Endothelial cell of umbilical vein (primary cell): ENCODE data around the gene HSD3B1. TPM values are rescaled to one million over a fixed set of nuclear protein-coding genes. Genes with fewer than 3 reads are reported as not detected.

Source experiments
- BruUV-seq: library from RNA; stranded (reverse); fragments of 400-500 nt; replicated peaks from 2 replicates; lab custom pipeline; 2021; lab: Mats Ljungman, UMichigan
- CTCF ChIA-PET: fragments of 300-600, 350-600 bp; sonication (Branson Sonifier 250); formaldehyde crosslinking; loops from one replicate; lab custom pipeline; 2021; ENCODE audit warnings: antibody characterized with exemption, inconsistent platforms; lab: Charles Lee
- POLR2A ChIA-PET: fragments of 300-600, 350-600 bp; sonication (Branson Sonifier 250); formaldehyde crosslinking; loops from one replicate; lab custom pipeline; 2021; ENCODE audit warnings: antibody characterized with exemption, inconsistent platforms; lab: Charles Lee
- DNase-seq: peaks from one replicate; pipeline ENCODE4 v3.0.0-alpha.2; 2011; ENCODE audit warnings: low read depth, low spot score
- FAIRE-seq: peaks from 2 replicates; lab custom pipeline; 2011; peaks lifted over from hg19 to GRCh38; lab: Jason Lieb, UNC
- H2AFZ ChIP-seq: 2 replicates; pipeline ENCODE4 v1.6.0; 2012; ENCODE audit warnings: low read depth, low read length, control low read depth, inconsistent platforms
- H3K27ac ChIP-seq: 2 replicates; pipeline ENCODE4 v1.5.1; 2011; ENCODE audit warnings: low read depth, mild to moderate bottlenecking, control low read depth, low read length, moderate library complexity; ENCODE audit not compliant: insufficient read depth
- H3K27me3 ChIP-seq, 2 experiments: 2 replicates each; pipeline versions ENCODE4 v1.6.0 to v1.6.1; 2011; ENCODE audit warnings: low read length in 2 of 2, mixed read lengths in 1 of 2; ENCODE audit not compliant: control insufficient read depth in 2 of 2, insufficient read depth in 2 of 2
- H3K36me3 ChIP-seq, 2 experiments: 2 replicates in 1 of 2; 3 replicates in 1 of 2; pipeline ENCODE4 v1.5.1; 2011; ENCODE audit warnings: low read length in 2 of 2, mild to moderate bottlenecking in 1 of 2, moderate library complexity in 1 of 2; ENCODE audit not compliant: control insufficient read depth in 2 of 2, insufficient read depth in 2 of 2; ENCODE audit errors: extremely low read depth in 1 of 2
- H3K4me1 ChIP-seq: 3 replicates; pipeline ENCODE4 v1.5.1; 2011; ENCODE audit warnings: mild to moderate bottlenecking, low read length; ENCODE audit not compliant: control insufficient read depth, insufficient read depth; ENCODE audit errors: extremely low read depth
- H3K4me2 ChIP-seq: 2 replicates; pipeline ENCODE4 v1.6.1; 2011; ENCODE audit warnings: low read length, control low read depth, mixed read lengths; ENCODE audit not compliant: insufficient read depth
- H3K4me3 ChIP-seq, 3 experiments: fragments of 200-600 bp in 1 of 3; sonication (generic), shearing (Covaris generic) in 1 of 3; replicated peaks in 1 of 3; 2 replicates each; pipeline ENCODE4 v1.5.1; 2011 to 2016; ENCODE audit warnings: control low read depth in 3 of 3, low read length in 3 of 3, mild to moderate bottlenecking in 2 of 3, inconsistent platforms in 1 of 3, low read depth in 1 of 3, moderate library complexity in 1 of 3; ENCODE audit not compliant: insufficient read depth in 1 of 3
- H3K79me2 ChIP-seq: 2 replicates; pipeline ENCODE4 v1.6.0; 2012; ENCODE audit warnings: low read length, inconsistent platforms; ENCODE audit not compliant: control insufficient read depth, insufficient read depth
- H3K9ac ChIP-seq: replicated peaks from 2 replicates; pipeline ENCODE3; 2011; ENCODE audit warnings: low read length, control low read depth; ENCODE audit not compliant: insufficient read depth; ENCODE audit errors: extremely low read depth
- H3K9me1 ChIP-seq: replicated peaks from 3 replicates; pipeline ENCODE4 v1.6.0; 2011; ENCODE audit warnings: mild to moderate bottlenecking, low read length; ENCODE audit not compliant: control insufficient read depth, insufficient read depth; ENCODE audit errors: extremely low read depth
- H3K9me3 ChIP-seq: replicated peaks from 2 replicates; pipeline ENCODE4 v1.5.1; 2012; ENCODE audit warnings: low read length, inconsistent platforms; ENCODE audit not compliant: control insufficient read depth, insufficient read depth
- H4K20me1 ChIP-seq: replicated peaks from 2 replicates; pipeline ENCODE3; 2011; ENCODE audit warnings: mild to moderate bottlenecking, low read length; ENCODE audit not compliant: control insufficient read depth, insufficient read depth; ENCODE audit errors: extremely low read depth
- EZH2 ChIP-seq: IDR thresholded peaks from 2 replicates; pipeline ENCODE4 v1.6.1; 2012; ENCODE audit warnings: borderline replicate concordance, low read depth, mild to moderate bottlenecking, moderate library complexity, low read length, inconsistent platforms; ENCODE audit not compliant: severe bottlenecking
- FOS ChIP-seq: IDR thresholded peaks from 2 replicates; pipeline ENCODE4 v1.6.1; 2011; ENCODE audit warnings: mild to moderate bottlenecking, low read length, moderate library complexity, borderline replicate concordance; ENCODE audit not compliant: insufficient read depth
- GATA2 ChIP-seq: IDR thresholded peaks from 2 replicates; pipeline ENCODE4 v1.7.0; 2011; ENCODE audit warnings: low read depth, mild to moderate bottlenecking, moderate library complexity, mixed read lengths, low read length; ENCODE audit not compliant: insufficient read length, insufficient read depth
- JUN ChIP-seq: IDR thresholded peaks from 2 replicates; pipeline ENCODE4 v1.6.1; 2011; ENCODE audit warnings: borderline replicate concordance, low read depth; ENCODE audit not compliant: insufficient read length, insufficient read depth
- MYC ChIP-seq: IDR thresholded peaks from one replicate; pipeline ENCODE4 v1.6.1; 2011; ENCODE audit warnings: mild to moderate bottlenecking, low read depth, low read length
- POLR2A ChIP-seq: IDR thresholded peaks from 2 replicates; pipeline ENCODE4 v1.6.1; 2012; ENCODE audit warnings: low read depth, mild to moderate bottlenecking, control low read depth, low read length
- POLR2AphosphoS5 ChIP-seq: IDR thresholded peaks from 2 replicates; pipeline ENCODE4 v1.6.1; 2012; ENCODE audit warnings: low read depth, mild to moderate bottlenecking, control low read depth, low read length, moderate library complexity; ENCODE audit not compliant: insufficient read depth
- dilution Hi-C: fragments of 300-500 bp; cut with MboI; formaldehyde crosslinking; loops from one replicate; pipeline ENCODE4 v1.15.0; 2019; ENCODE audit warnings: low sequenced_read_pairs; ENCODE audit not compliant: extremely low pct_ligation_motif_present
- intact Hi-C: fragments of 100-400 bp; cut with micrococcal nuclease; formaldehyde crosslinking; loops from one replicate; pipeline ENCODE4 v1.10.0; 2022
- polyA plus RNA-seq, 4 experiments: library from polyadenylated mRNA; depleted of rRNA in 3 of 4; stranded (reverse) in 3 of 4; unstranded in 1 of 4; fragments of >200 nt; gene quantifications; 2 replicates each; pipeline versions ENCODE4 v1.2.1 to v1.2.3, GENCODE V29; 2011 to 2012; ENCODE audit warnings: missing spikeins in 1 of 4
- total RNA-seq: library from RNA; stranded (reverse); gene quantifications from 2 replicates; pipeline ENCODE4 v1.2.3, GENCODE V29; 2021
- TF ChIP-seq, protein P1 (sequence below), 2 donors: IDR thresholded peaks; 1 replicate in 1 of 2; 2 replicates in 1 of 2; pipeline ENCODE4 v1.5.1; 2011; ENCODE audit warnings: low read length in 2 of 2, mild to moderate bottlenecking in 2 of 2, moderate library complexity in 2 of 2, control low read depth in 1 of 2, inconsistent platforms in 1 of 2, low read depth in 1 of 2; ENCODE audit not compliant: insufficient read depth in 1 of 2; ENCODE audit errors: extremely low read depth in 1 of 2
- TF ChIP-seq, protein P2 (sequence below): IDR thresholded peaks from 2 replicates; pipeline ENCODE4 v1.6.1; 2011; ENCODE audit not compliant: insufficient read depth, insufficient read length

Gene HSD3B1
- total and polyA plus RNA-seq, 2 donors (not counting 3 experiments of a cell fraction or from before 2014, with no cell fraction given), result not detected

DNA sequence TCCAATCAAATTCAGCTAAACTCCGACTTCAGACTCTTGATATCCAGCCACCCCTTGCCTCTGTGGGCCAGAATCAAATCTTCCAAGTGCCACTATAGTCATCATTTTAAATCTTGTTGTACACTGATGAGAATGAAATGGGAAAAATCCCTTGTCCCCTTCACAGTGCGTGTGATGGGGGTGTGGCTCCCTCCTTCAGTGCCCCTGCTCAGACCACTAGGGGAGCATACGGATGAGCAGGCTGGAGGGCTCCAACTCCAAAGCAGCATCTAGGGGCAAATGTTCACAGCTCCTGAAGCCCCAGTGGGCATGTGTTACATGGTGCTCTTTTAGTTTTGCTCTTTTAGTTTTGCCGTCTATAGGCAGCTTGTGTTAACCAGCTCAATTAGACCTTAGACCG, 35.4 kb upstream of the HSD3B1 start:
- DNase-seq (no peak), FAIRE-seq (no peak)
- H3K9me1 ChIP-seq, result no peaks in the 10 kb centered on the region
- H3K4me3 ChIP-seq, result no peak overlapping the region
- H3K4me2 ChIP-seq, result no peak overlapping the region
- BruUV-seq, result no TSS peak
- no peak for TF ChIP-seq POLR2A
- TF ChIP-seq POLR2AphosphoS5, result no peak
- TF ChIP-seq FOS, result no peak
- TF ChIP-seq MYC, result no peak
- TF ChIP-seq, protein P1, sequence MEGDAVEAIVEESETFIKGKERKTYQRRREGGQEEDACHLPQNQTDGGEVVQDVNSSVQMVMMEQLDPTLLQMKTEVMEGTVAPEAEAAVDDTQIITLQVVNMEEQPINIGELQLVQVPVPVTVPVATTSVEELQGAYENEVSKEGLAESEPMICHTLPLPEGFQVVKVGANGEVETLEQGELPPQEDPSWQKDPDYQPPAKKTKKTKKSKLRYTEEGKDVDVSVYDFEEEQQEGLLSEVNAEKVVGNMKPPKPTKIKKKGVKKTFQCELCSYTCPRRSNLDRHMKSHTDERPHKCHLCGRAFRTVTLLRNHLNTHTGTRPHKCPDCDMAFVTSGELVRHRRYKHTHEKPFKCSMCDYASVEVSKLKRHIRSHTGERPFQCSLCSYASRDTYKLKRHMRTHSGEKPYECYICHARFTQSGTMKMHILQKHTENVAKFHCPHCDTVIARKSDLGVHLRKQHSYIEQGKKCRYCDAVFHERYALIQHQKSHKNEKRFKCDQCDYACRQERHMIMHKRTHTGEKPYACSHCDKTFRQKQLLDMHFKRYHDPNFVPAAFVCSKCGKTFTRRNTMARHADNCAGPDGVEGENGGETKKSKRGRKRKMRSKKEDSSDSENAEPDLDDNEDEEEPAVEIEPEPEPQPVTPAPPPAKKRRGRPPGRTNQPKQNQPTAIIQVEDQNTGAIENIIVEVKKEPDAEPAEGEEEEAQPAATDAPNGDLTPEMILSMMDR (IDR thresholded peaks at IDR 0.05; ENCODE audit: extremely low read depth in 1 of 2, insufficient read depth in 1 of 2, low read depth in 1 of 2, low read length in 2 of 2), result no peak
- TF ChIP-seq, protein P2, sequence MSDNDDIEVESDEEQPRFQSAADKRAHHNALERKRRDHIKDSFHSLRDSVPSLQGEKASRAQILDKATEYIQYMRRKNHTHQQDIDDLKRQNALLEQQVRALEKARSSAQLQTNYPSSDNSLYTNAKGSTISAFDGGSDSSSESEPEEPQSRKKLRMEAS, result no peak
- TF ChIP-seq JUN, result no peak
- no peak for TF ChIP-seq GATA2
- no peak for TF ChIP-seq EZH2
- no peaks in the 10 kb centered on the region for H3K9me3 ChIP-seq
- dilution Hi-C loops (no loop called here), intact Hi-C loops (no loop called here)
- no peaks in the 10 kb centered on the region for H4K20me1 ChIP-seq
- H3K27me3 ChIP-seq, result no peaks in the 10 kb centered on the region
- ChIA-PET CTCF (no interaction called here), POLR2A (no interaction called here)
- H3K79me2 ChIP-seq, result no peaks in the 10 kb centered on the region
- H3K9ac ChIP-seq, result no peak overlapping the region
- H3K4me1 ChIP-seq, result no peaks in the 10 kb centered on the region
- no peak overlapping the region for H3K27ac ChIP-seq
- H2AFZ ChIP-seq, result no peak overlapping the region
- no peaks in the 10 kb centered on the region for H3K36me3 ChIP-seq
